HG03457 (cell line): ENCODE results near the gene TMEM178B.
"Not testable (repeated sequence)": the region's sequence is repeated elsewhere in the genome, so short reads cannot be mapped to it uniquely, and the experiment has no call there.

ENCODE experiments used
- ATAC-seq: cut with Tn5 transposase; IDR thresholded peaks from one replicate; pipeline ENCODE4 v1.9.1; 2021; ENCODE audit warnings: moderate number of reproducible peaks; ENCODE audit not compliant: unreplicated experiment

TMEM178B gene

GRCh38 chr7:141133646-141134045, 59.8 kb downstream of the TMEM178B start:
- ATAC-seq = no peak

- no peak for ATAC-seq
Observed at GRCh38 chr7:141142058-141142457, 68.2 kb downstream of the TMEM178B start.

- no peak for ATAC-seq
Observed at GRCh38 chr7:141144921-141145629, 71.2 kb downstream of the TMEM178B start.

DNA sequence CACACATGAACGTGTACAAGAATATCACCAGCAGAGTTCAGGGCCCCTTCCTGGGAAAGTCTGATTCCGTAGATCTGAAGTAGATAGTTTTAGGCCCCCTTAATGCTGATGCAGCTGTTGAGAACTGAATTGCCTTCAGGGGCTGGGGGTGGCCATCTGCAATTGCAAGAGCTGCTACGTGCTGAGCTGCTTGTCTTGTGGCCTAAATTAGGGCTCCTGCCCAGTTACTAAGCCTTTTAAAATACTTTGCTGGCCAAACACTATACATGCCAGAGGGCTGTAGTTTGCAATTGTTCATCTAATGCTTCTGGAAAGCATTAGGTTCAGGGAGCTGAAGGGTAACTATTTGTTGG, 71.7 kb downstream of the TMEM178B start:
- ATAC-seq = no peak

DNA sequence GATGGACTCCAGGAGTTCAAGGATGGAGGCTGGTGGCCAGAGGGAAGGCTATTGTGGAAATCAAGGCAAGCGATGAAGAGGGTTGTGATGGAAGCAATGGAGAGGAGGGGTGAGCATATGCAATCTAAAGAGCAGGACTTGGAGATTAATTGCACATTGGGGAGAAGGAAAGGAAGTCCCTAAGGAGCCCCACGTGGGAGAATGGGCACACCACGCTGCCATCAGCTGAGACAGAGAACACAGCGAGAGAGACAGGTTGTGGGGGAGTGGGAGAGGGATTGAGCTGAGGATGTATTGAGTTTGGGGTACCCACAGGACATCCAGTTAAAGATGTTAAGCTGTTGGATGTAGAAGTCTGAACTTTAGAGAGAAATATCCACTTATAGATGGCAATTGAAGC, 73.6 kb downstream of the TMEM178B start:
- no peak for ATAC-seq

GRCh38 chr7:141150465-141150864, 76.6 kb downstream of the TMEM178B start:
- ATAC-seq = no peak

GRCh38 chr7:141151746-141152145, 77.9 kb downstream of the TMEM178B start:
- ATAC-seq = no peak

DNA sequence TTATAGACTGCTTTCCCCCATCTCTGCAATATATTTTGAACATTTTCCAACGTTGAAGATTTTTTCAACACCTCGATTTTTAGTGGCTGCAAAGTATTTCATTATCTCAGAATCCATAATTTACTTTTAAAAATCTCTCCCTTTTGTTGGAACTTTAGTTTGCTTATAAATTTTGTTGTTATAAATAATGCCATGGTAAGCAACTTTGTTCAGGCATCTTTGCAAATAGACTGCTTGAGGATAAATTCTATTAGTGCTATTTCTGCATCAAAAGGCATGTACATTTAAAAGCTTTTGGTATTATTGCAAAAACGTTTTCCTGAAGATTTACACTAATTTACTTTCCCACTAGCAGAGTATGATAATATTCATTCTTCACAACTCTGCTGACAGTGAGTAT, 79.4 kb downstream of the TMEM178B start:
- ATAC-seq = no peak

DNA sequence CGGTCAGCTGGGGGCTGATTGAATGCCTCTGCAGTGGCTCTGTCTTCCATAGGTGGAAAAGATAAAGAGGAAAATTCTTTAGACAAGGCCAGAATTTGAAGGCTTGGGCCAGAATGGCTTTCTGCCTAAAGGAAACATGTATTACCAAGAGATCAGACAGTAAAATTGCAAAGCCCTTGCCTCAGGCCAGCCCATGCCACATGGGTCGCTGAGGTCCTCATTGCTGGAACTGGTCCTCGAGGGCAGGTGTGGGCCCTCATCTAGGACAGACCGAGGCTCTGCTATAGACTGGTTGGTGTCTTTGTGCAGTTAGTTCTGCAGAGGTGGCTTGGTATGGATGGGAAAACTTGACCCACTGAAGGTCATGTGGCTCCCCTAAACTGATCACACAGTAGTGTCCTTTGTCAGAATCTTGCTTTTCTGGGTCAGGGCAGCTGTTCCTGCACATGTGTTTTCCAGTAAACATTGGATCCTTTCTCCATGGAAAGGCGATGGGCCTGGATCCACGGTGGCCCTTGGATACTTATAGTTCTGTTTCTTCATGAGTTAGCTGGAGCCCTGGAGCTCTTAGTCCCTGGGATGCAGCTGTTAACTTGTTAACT, 80.4 kb downstream of the TMEM178B start:
- ATAC-seq = no peak

- ATAC-seq = no peak
Observed at GRCh38 chr7:141156407-141156806, 82.5 kb downstream of the TMEM178B start.

GRCh38 chr7:141157138-141157765, 83.4 kb downstream of the TMEM178B start:
- no peak for ATAC-seq

GRCh38 chr7:141158561-141158960, 84.7 kb downstream of the TMEM178B start:
- ATAC-seq = no peak

- no peak for ATAC-seq
Observed at GRCh38 chr7:141160246-141160860, 86.5 kb downstream of the TMEM178B start.

- ATAC-seq = no peak
Observed at GRCh38 chr7:141161550-141162535, 88.0 kb downstream of the TMEM178B start.

GRCh38 chr7:141165521-141165920, 91.7 kb downstream of the TMEM178B start:
- ATAC-seq = no peak

DNA sequence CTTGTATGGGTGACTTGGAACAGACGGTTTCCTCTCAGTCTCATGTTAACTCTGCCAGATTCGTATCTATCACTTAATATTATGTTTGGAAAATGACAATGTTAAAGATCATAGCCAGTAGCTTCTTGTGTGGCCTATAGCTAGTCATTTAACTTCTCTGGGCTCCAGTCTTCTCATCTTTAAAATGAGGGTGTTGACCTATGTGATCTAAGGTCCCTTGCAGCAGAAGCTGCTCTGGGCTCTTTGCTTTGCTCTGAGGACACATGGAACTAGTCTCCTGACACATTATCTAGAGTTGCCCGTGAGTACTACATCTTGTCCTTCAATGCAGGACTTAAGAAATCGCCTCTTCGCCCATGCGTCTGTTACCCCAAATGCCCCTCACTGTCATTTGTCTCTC, 93.1 kb downstream of the TMEM178B start:
- no peak for ATAC-seq

GRCh38 chr7:141167381-141167964, 93.6 kb downstream of the TMEM178B start:
- no peak for ATAC-seq

DNA sequence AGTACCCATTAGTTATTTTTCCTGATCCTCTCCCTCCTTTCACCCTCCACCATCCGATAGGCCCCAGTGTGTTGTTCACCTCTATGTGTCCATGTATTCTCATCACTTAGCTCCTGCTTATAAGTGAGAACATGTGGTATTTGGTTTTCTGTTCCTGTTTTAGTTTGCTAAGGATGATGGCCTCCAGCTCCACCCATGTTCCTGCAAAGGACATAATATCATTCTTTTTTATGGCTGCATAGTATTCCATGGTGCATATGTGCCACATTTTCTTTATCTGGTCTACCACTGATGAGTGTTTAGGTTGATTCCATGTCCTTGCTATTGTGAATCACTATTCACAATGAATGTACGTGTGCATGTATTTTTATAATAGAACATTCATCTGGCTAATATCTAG, 95.3 kb downstream of the TMEM178B start:
- not testable (repeated sequence) for ATAC-seq

DNA sequence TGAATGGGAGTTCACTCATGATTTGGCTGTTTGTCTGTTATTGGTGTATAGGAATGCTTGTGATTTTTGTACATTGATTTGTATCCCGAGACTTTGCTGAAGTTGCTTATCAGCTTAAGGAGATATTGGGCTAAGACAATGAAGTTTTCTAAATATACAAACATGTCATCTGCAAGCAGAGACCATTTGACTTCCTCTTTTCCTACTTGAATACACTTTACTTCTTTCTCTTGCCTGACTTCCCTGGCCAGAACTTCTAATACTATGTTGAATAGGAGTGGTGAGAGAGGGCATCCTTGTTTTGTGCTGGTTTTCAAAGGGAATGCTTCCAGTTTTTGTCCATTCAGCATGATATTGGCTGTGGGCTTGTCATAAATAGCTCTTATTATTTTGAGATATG, 101.9 kb downstream of the TMEM178B start:
- not testable (repeated sequence) for ATAC-seq

- not testable (repeated sequence) for ATAC-seq
Observed at GRCh38 chr7:141177120-141177519, 103.3 kb downstream of the TMEM178B start.
